Subcutaneous adipose tissue (tissue), 4 donors: ENCODE measurements around the gene CDH23. TPM values are rescaled to one million over a fixed set of nuclear protein-coding genes. Genes with fewer than 3 reads are reported as not detected.

Source experiments
- total RNA-seq, 4 donors: library from RNA; depleted of rRNA; stranded (reverse); fragments of >200 nt; gene quantifications; one replicate each; pipeline ENCODE4 v1.1.0, GENCODE V29; 2016
- TF ChIP-seq, protein P1 (sequence below): fragments of 450-650 bp; IDR thresholded peaks from one replicate; pipeline ENCODE4 v1.5.1; 2016; ENCODE audit warnings: low read depth, mild to moderate bottlenecking, control low read depth, antibody characterized with exemption, moderate library complexity

CDH23 gene
- total RNA-seq, 4 donors from 2014 or later: 14.3 to 74.8 (median 24.1) TPM

DNA sequence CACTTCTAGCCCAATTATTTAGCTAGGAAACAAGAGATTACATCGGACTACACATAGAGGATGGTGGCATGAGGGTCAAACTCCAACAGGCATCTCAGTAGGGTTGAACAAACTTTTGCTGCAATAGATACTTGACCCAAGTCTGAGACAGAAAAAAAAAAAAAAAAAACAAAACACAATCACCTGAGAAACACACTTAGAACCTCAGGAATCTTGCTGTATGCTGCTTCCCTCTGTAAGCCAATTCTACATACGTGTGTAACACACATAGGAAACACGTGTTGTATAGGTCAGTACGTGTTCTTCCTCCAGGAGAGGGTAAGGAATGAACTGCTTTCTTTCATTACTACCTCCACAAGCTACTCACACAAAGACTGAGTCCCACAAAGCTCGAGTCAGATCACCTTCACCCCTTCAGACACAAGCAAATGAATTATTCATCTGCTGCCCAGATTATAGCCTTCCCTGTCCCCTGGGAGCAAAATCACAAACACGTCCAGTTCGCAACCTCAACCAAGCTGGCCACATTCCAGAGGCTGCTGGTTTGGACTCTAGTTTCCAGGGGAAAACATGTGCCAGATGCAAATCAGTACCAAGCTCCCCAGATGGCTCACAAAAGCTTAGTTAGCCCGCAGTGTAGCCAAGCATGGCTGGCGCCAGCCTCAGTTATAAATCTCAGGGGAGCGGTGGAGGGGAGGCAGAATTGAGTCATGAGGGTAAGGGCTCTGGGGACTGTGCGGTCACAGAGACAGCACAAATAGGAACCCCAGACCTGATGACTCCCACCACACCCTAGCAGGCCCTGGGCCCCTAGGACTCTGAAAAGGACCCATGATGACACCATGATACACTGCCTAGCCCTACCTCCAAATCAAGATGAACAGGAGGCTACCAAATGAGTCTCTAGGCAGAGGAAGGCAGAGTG is 439.2 kb downstream of the CDH23 start:
- TF ChIP-seq, protein P1, sequence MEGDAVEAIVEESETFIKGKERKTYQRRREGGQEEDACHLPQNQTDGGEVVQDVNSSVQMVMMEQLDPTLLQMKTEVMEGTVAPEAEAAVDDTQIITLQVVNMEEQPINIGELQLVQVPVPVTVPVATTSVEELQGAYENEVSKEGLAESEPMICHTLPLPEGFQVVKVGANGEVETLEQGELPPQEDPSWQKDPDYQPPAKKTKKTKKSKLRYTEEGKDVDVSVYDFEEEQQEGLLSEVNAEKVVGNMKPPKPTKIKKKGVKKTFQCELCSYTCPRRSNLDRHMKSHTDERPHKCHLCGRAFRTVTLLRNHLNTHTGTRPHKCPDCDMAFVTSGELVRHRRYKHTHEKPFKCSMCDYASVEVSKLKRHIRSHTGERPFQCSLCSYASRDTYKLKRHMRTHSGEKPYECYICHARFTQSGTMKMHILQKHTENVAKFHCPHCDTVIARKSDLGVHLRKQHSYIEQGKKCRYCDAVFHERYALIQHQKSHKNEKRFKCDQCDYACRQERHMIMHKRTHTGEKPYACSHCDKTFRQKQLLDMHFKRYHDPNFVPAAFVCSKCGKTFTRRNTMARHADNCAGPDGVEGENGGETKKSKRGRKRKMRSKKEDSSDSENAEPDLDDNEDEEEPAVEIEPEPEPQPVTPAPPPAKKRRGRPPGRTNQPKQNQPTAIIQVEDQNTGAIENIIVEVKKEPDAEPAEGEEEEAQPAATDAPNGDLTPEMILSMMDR: no peak

DNA sequence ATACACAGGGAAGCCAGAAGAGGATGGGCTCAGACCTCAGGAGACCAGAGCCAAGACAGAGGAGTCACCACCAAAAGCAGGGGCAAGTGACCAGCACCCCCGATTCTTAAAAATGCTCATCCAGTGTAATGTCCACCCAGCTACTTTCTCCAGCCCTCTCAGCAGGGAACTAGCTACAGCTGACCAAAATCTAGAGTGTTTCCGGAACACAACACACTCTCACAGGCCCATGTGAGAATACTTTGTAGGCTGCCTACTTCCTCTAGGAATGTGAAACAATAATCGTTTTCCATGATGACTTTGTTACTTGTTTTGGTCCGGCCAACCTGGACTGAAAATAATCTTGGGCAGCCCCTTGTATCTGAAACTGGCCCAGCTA is 439.9 kb downstream of the CDH23 start:
- TF ChIP-seq, protein P1: no peak

DNA sequence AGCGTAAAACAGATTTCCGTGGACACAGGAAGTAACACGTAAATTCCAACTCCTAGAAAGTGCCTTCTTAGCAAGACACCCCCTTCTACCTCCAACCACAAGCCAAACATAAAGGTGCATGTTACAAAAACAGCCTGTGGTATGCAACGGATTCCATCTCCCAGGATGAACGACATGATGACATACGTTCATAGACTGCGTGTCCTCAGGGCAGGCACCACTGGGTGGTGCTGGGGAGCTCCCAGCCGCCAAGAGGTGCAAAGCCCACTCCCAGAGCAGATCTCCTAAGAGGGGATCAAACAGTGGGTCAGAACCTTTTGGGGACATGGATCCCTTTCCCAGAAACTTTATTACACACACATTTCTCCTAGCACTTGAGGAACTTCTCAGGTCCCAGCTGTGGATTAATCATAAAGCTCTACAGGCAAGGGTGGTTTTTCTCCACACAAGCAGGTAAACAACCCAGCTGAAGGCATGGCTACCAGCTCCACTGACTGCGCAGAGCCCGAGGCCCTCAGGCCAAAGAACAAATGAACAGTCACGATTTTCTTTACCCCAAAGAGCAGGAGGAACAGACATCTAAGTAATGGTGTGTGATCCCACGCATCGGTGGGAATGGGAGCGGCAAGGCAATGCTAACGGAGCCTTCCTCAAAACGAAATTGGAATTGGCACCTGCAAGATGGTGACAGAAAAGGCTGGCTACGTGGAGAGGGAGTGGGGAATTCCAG is 440.5 kb downstream of the CDH23 start:
- TF ChIP-seq, protein P1: no peak

DNA sequence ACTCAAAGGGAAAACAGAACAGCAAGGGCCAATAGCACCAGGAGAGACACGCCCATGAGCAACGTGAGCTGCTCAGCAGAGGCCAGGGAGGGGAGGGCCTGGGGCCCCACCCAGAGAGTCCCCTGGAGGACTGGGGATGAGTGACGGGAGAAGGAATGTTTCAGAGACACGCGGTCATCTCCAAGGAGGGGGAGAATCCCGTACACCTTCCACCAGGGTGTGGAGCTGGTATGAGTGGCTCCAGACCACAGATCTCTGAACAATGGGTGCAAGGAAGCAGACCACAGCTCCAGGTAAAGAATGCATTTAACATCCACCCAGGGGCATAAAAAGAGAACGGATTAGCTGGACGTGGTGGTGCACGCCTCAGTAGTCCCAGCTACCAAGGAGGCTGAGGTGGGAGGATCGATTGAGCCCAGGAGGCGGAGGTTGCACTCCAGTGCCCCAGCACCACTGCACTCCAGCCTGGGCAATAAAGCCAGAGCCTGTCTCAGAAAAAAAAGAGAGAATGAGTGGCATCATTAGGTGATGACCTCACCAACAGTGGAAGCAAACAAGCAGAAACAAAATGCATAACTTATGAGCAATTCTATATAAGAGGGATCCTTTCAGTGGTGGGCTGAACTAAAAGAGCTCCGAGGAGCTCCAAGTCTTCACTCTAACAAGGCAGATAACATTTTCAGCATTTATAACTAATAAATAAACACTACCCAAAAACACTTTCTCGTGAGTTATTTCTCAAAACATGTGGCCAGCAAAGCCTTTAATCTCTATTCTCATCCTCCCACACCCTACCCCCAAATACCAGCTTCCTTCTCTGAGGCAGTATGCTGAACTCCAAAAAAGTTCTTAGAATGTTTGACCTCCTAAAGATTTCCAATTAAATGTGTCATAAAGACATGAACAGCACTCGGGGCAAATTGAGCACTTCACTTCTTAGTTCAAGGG is 441.8 kb downstream of the CDH23 start:
- TF ChIP-seq, protein P1: no peak

- TF ChIP-seq, protein P1: no peak
Measured at GRCh38 chr10:71840177-71840957, 443.6 kb downstream of the CDH23 start.

GRCh38 chr10:71840958-71841335 is 444.2 kb downstream of the CDH23 start:
- TF ChIP-seq, protein P1: no peak
